ENCODE results near the gene CLEC2B. TPM values are rescaled to one million over a fixed set of nuclear protein-coding genes. Genes with fewer than 3 reads are reported as not detected.
"Not testable (repeated sequence)": the region's sequence is repeated elsewhere in the genome, so short reads cannot be mapped to it uniquely, and the experiment has no call there.

CLEC2B gene
- total RNA-seq, 1 experiment from 2014 or later, result not detected

GRCh38 chr12:9881988-9882387 is 12.8 kb upstream of the CLEC2B start:
- Histone ChIP-seq H3K36me3 (replicated peaks; ENCODE audit: control insufficient read depth, insufficient read depth, low read length) (no peaks in the 10 kb centered on the region), H3K4me3 (ENCODE audit: insufficient read depth, low read depth, low read length) (no peak overlapping the region), H3K27me3 (ENCODE audit: control insufficient read depth, insufficient read depth, low read length) (no peaks in the 10 kb centered on the region)
- DNase-seq, result no peak

- Histone ChIP-seq H3K36me3 (replicated peaks; ENCODE audit: control insufficient read depth, insufficient read depth, low read length) (no peaks in the 10 kb centered on the region), H3K27me3 (ENCODE audit: control insufficient read depth, insufficient read depth, low read length) (no peaks in the 10 kb centered on the region)
Observed at GRCh38 chr12:9881246-9881645, 12.1 kb upstream of the CLEC2B start, which contains the start of gene KLRF2. Gene KLRF2, plus strand, starts transcription at chr12:9881489. Its CDS starts 107 bp downstream, at chr12:9881596.

GRCh38 chr12:9880532-9881078 is 11.5 kb upstream of the CLEC2B start:
- Histone ChIP-seq H3K36me3 (replicated peaks; ENCODE audit: control insufficient read depth, insufficient read depth, low read length) (no peaks in the 10 kb centered on the region), H3K27me3 (ENCODE audit: control insufficient read depth, insufficient read depth, low read length) (no peaks in the 10 kb centered on the region), H3K4me3 (ENCODE audit: insufficient read depth, low read depth, low read length) (no peak overlapping the region)
- DNase-seq, result no peak

More at GRCh38 chr12:9881246-9881645, 12.1 kb upstream of the CLEC2B start, which contains the start of gene KLRF2:
- DNase-seq, result no peak
- no peak within 1 kb of the TSS for H3K4me3 ChIP-seq (ENCODE audit: insufficient read depth, low read depth, low read length)

- H3K4me3 ChIP-seq (ENCODE audit: insufficient read depth, low read depth, low read length); H3K27me3 ChIP-seq (ENCODE audit: control insufficient read depth, insufficient read depth, low read length): not testable (repeated sequence)
Observed at GRCh38 chr12:9876120-9876519, 7.0 kb upstream of the CLEC2B start.

GRCh38 chr12:9872742-9873141 is 3.6 kb upstream of the CLEC2B start:
- no peaks in the 10 kb centered on the region for H3K27me3 ChIP-seq (ENCODE audit: control insufficient read depth, insufficient read depth, low read length)
- no peaks in the 10 kb centered on the region for H3K36me3 ChIP-seq (replicated peaks; ENCODE audit: control insufficient read depth, insufficient read depth, low read length)
- no peak for DNase-seq
- H3K4me3 ChIP-seq (ENCODE audit: insufficient read depth, low read depth, low read length), result no peak overlapping the region

More at GRCh38 chr12:9876120-9876519, 7.0 kb upstream of the CLEC2B start:
- not testable (repeated sequence) for DNase-seq; H3K36me3 ChIP-seq (replicated peaks; ENCODE audit: control insufficient read depth, insufficient read depth, low read length)

- DNase-seq, result no peak
- Histone ChIP-seq H3K4me3 (ENCODE audit: insufficient read depth, low read depth, low read length) (no peak overlapping the region), H3K36me3 (replicated peaks; ENCODE audit: control insufficient read depth, insufficient read depth, low read length) (no peaks in the 10 kb centered on the region), H3K27me3 (ENCODE audit: control insufficient read depth, insufficient read depth, low read length) (no peaks in the 10 kb centered on the region)
Observed at GRCh38 chr12:9872162-9872561, 3.0 kb upstream of the CLEC2B start.

GRCh38 chr12:9870286-9870866 is 1.2 kb upstream of the CLEC2B start:
- H3K27me3 ChIP-seq (ENCODE audit: control insufficient read depth, insufficient read depth, low read length), result no peaks in the 10 kb centered on the region
- DNase-seq, result no peak
- H3K4me3 ChIP-seq (ENCODE audit: insufficient read depth, low read depth, low read length), result no peak overlapping the region

GRCh38 chr12:9868951-9869306 is 225 bp downstream of the CLEC2B start:
- Histone ChIP-seq H3K36me3 (replicated peaks; ENCODE audit: control insufficient read depth, insufficient read depth, low read length) (no peaks in the 10 kb centered on the region), H3K27me3 (ENCODE audit: control insufficient read depth, insufficient read depth, low read length) (no peaks in the 10 kb centered on the region), H3K4me3 (ENCODE audit: insufficient read depth, low read depth, low read length) (no peak overlapping the region)
- DNase-seq, result no peak

More at GRCh38 chr12:9870286-9870866, 1.2 kb upstream of the CLEC2B start:
- no peaks in the 10 kb centered on the region for H3K36me3 ChIP-seq (replicated peaks; ENCODE audit: control insufficient read depth, insufficient read depth, low read length)

- Histone ChIP-seq H3K27me3 (ENCODE audit: control insufficient read depth, insufficient read depth, low read length) (no peaks in the 10 kb centered on the region), H3K36me3 (replicated peaks; ENCODE audit: control insufficient read depth, insufficient read depth, low read length) (no peaks in the 10 kb centered on the region), H3K4me3 (ENCODE audit: insufficient read depth, low read depth, low read length) (no peak overlapping the region)
- no peak for DNase-seq
Observed at GRCh38 chr12:9868311-9868801, 798 bp downstream of the CLEC2B start.

GRCh38 chr12:9867531-9867930 is 1.6 kb downstream of the CLEC2B start:
- no peak for DNase-seq
- H3K4me3 ChIP-seq (ENCODE audit: insufficient read depth, low read depth, low read length), result no peak overlapping the region
- H3K36me3 ChIP-seq (replicated peaks; ENCODE audit: control insufficient read depth, insufficient read depth, low read length), result no peaks in the 10 kb centered on the region
- no peaks in the 10 kb centered on the region for H3K27me3 ChIP-seq (ENCODE audit: control insufficient read depth, insufficient read depth, low read length)

- DNase-seq, result no peak
- Histone ChIP-seq H3K27me3 (ENCODE audit: control insufficient read depth, insufficient read depth, low read length) (no peaks in the 10 kb centered on the region), H3K4me3 (ENCODE audit: insufficient read depth, low read depth, low read length) (no peak overlapping the region), H3K36me3 (replicated peaks; ENCODE audit: control insufficient read depth, insufficient read depth, low read length) (no peaks in the 10 kb centered on the region)
Observed at GRCh38 chr12:9866860-9867269, 2.3 kb downstream of the CLEC2B start.

- DNase-seq, result no peak
- Histone ChIP-seq H3K4me3 (ENCODE audit: insufficient read depth, low read depth, low read length) (no peak overlapping the region), H3K27me3 (ENCODE audit: control insufficient read depth, insufficient read depth, low read length) (no peaks in the 10 kb centered on the region), H3K36me3 (replicated peaks; ENCODE audit: control insufficient read depth, insufficient read depth, low read length) (no peaks in the 10 kb centered on the region)
Observed at GRCh38 chr12:9864913-9865675, 4.1 kb downstream of the CLEC2B start.

GRCh38 chr12:9858135-9858534 is 11.0 kb downstream of the CLEC2B start:
- no peaks in the 10 kb centered on the region for H3K36me3 ChIP-seq (replicated peaks; ENCODE audit: control insufficient read depth, insufficient read depth, low read length)
- DNase-seq, result no peak
- H3K27me3 ChIP-seq (ENCODE audit: control insufficient read depth, insufficient read depth, low read length), result no peaks in the 10 kb centered on the region
- H3K4me3 ChIP-seq (ENCODE audit: insufficient read depth, low read depth, low read length), result no peak overlapping the region

- no peak overlapping the region for H3K4me3 ChIP-seq (ENCODE audit: insufficient read depth, low read depth, low read length)
- no peak for DNase-seq
- H3K36me3 ChIP-seq (replicated peaks; ENCODE audit: control insufficient read depth, insufficient read depth, low read length), result no peaks in the 10 kb centered on the region
- no peaks in the 10 kb centered on the region for H3K27me3 ChIP-seq (ENCODE audit: control insufficient read depth, insufficient read depth, low read length)
Observed at GRCh38 chr12:9856894-9857293, 12.3 kb downstream of the CLEC2B start.

- DNase-seq, result no peak
- H3K27me3 ChIP-seq (ENCODE audit: control insufficient read depth, insufficient read depth, low read length), result no peaks in the 10 kb centered on the region
- no peaks in the 10 kb centered on the region for H3K36me3 ChIP-seq (replicated peaks; ENCODE audit: control insufficient read depth, insufficient read depth, low read length)
- no peak overlapping the region for H3K4me3 ChIP-seq (ENCODE audit: insufficient read depth, low read depth, low read length)
Observed at GRCh38 chr12:9856151-9856550, 13.0 kb downstream of the CLEC2B start.

Data from H7 (cell line).